A549 (cell line): ENCODE results near the gene HCRTR1. TPM values are rescaled to one million over a fixed set of nuclear protein-coding genes. Genes with fewer than 3 reads are reported as not detected.
A peak's percentile ranks its signal among the peaks of the same experiment; 100 is the strongest.

ENCODE experiments used
- ATAC-seq, 2 experiments: fragments of 200-7000 bp in 1 of 2; fragments of >200 bp in 1 of 2; cut with Nextera tagmentation in 1 of 2; cut with Tn5 transposase in 1 of 2; 3 replicates each; pipeline versions ENCODE4 v1.8.0 to v1.9.1; 2018 to 2020; ENCODE audit warnings: mild to moderate bottlenecking in 1 of 2, moderate library complexity in 1 of 2
- CTCF ChIA-PET: fragments of 300-600 bp; sonication (Branson Sonifier 250); formaldehyde crosslinking; extraction: SDS; loops from one replicate; lab custom pipeline; 2021; ENCODE audit warnings: antibody characterized with exemption, inconsistent platforms; lab: Yijun Ruan, JAX
- POLR2A ChIA-PET: fragments of 350-600 bp; formaldehyde crosslinking; extraction: SDS; loops from one replicate; lab custom pipeline; 2021; ENCODE audit warnings: antibody characterized with exemption, inconsistent platforms; lab: Yijun Ruan, JAX
- DNase-seq, 2 experiments: peaks; one replicate each; pipeline versions ENCODE4 v3.0.0 to v3.0.0-alpha.2; 2011 to 2016; ENCODE audit warnings: low read depth in 1 of 2, low spot score in 1 of 2
- FAIRE-seq: peaks from 2 replicates; lab custom pipeline; 2011; peaks lifted over from hg19 to GRCh38; lab: Jason Lieb, UNC
- H3K27ac ChIP-seq, 2 experiments: fragments of >200 bp; sonication (Bioruptor Twin); formaldehyde crosslinking; 3 replicates each; pipeline ENCODE4 v1.5.1; 2016 to 2017
- H3K4me1 ChIP-seq: fragments of >200 bp; sonication (Bioruptor Twin); formaldehyde crosslinking; 3 replicates; pipeline ENCODE4 v1.6.1; 2016
- H3K4me2 ChIP-seq: fragments of >200 bp; sonication (Bioruptor Twin); formaldehyde crosslinking; 3 replicates; pipeline ENCODE4 v1.6.1; 2016
- H3K4me3 ChIP-seq: fragments of >200 bp; sonication (Bioruptor Twin); formaldehyde crosslinking; 3 replicates; pipeline ENCODE4 v1.5.1; 2016
- H3K9me3 ChIP-seq: fragments of >200 bp; sonication (Bioruptor Twin); formaldehyde crosslinking; 3 replicates; pipeline ENCODE4 v1.6.1; 2016
- BHLHE40 ChIP-seq: IDR thresholded peaks from 2 replicates; pipeline ENCODE4 v1.6.1; 2012; ENCODE audit warnings: low read depth, low read length, inconsistent platforms
- EHF ChIP-seq: fragments of 250-450 bp; sonication (Bioruptor Pico); IDR thresholded peaks from 2 replicates; pipeline ENCODE4 v1.5.0; 2020; ENCODE audit warnings: mild to moderate bottlenecking
- FOSL2 ChIP-seq, 2 experiments: fragments of 450-650 bp in 1 of 2; fragments of >200 bp in 1 of 2; sonication (Bioruptor Twin) in 1 of 2; formaldehyde crosslinking; IDR thresholded peaks; 2 replicates each; pipeline versions ENCODE4 v1.5.0 to v1.6.1; 2016 to 2020; ENCODE audit warnings: mild to moderate bottlenecking in 1 of 2, moderate library complexity in 1 of 2
- FOXS1 ChIP-seq: fragments of 250-450 bp; sonication (Bioruptor Pico); IDR thresholded peaks from 2 replicates; pipeline ENCODE4 v1.5.0; 2020; ENCODE audit warnings: mild to moderate bottlenecking, moderate library complexity
- HDAC2 ChIP-seq: fragments of 200-600 bp; sonication (generic); IDR thresholded peaks from 2 replicates; pipeline ENCODE4 v1.6.1; 2016
- HEYL ChIP-seq: fragments of 250-450 bp; sonication (Bioruptor Pico); IDR thresholded peaks from 2 replicates; pipeline ENCODE4 v1.8.0; 2021; ENCODE audit warnings: mild to moderate bottlenecking, moderate library complexity
- HOXB5 ChIP-seq: fragments of 250-450 bp; sonication (Bioruptor Pico); IDR thresholded peaks from 2 replicates; pipeline ENCODE4 v1.5.0; 2020; ENCODE audit warnings: mild to moderate bottlenecking, moderate library complexity
- JUN ChIP-seq, 2 experiments: fragments of >200 bp; sonication (Bioruptor Twin); formaldehyde crosslinking; IDR thresholded peaks; 2 replicates in 1 of 2; 3 replicates in 1 of 2; pipeline ENCODE4 v1.6.1; 2016 to 2017
- KDM5A ChIP-seq: fragments of 200-600 bp; sonication (generic); IDR thresholded peaks from 2 replicates; pipeline ENCODE4 v1.6.1; 2016; ENCODE audit warnings: antibody characterized with exemption, mild to moderate bottlenecking
- MAZ ChIP-seq: fragments of 150-350 bp; IDR thresholded peaks from 2 replicates; pipeline ENCODE4 v1.6.1; 2014; ENCODE audit warnings: antibody characterized with exemption, low read depth, low read length, borderline replicate concordance
- MYC ChIP-seq: IDR thresholded peaks from 2 replicates; pipeline ENCODE4 v1.6.1; 2012; ENCODE audit warnings: mild to moderate bottlenecking, inconsistent platforms, low read length, improper control_type of control experiment, borderline replicate concordance
- PHF8 ChIP-seq: fragments of 200-600 bp; sonication (generic); IDR thresholded peaks from 2 replicates; pipeline ENCODE4 v1.6.1; 2016; ENCODE audit warnings: low read depth, mild to moderate bottlenecking, antibody characterized with exemption, moderate library complexity, borderline replicate concordance
- POLR2AphosphoS2 ChIP-seq: conservative IDR thresholded peaks from 2 replicates; pipeline ENCODE4 v1.6.1; 2012; ENCODE audit warnings: low read length, improper control_type of control experiment, inconsistent platforms
- RNF2 ChIP-seq: fragments of 200-600 bp; sonication (generic); IDR thresholded peaks from 2 replicates; pipeline ENCODE4 v1.6.1; 2016; ENCODE audit warnings: low read depth, mild to moderate bottlenecking, antibody characterized with exemption, moderate library complexity, borderline replicate concordance
- ZC3H11A ChIP-seq: fragments of 450-650 bp; IDR thresholded peaks from 2 replicates; pipeline ENCODE4 v1.6.1; 2014; ENCODE audit warnings: antibody characterized with exemption, mild to moderate bottlenecking
- ZNF302 ChIP-seq: fragments of 250-450 bp; sonication (Bioruptor Pico); IDR thresholded peaks from 2 replicates; pipeline ENCODE4 v1.9.0; 2021; ENCODE audit warnings: inconsistent platforms, mild to moderate bottlenecking, moderate library complexity
- ZSCAN20 ChIP-seq: fragments of 250-450 bp; sonication (Bioruptor Pico); IDR thresholded peaks from 2 replicates; pipeline ENCODE4 v1.8.0; 2022; ENCODE audit warnings: mild to moderate bottlenecking, moderate library complexity
- WGBS: methylation state at CpG from one replicate; pipeline ENCODE4 v1.1.6; 2017; ENCODE audit errors: missing lambda C conversion rate; 5-methylcytosine and 5-hydroxymethylcytosine counted together
- polyA plus RNA-seq, 4 experiments: library from polyadenylated mRNA; depleted of rRNA in 3 of 4; stranded (reverse); fragments of >200 nt; fragmentation: RNase III in 1 of 4; extraction: RNeasy Plus Mini Kit Qiagen cat#74134 plus additional on column Dnase treatment in 1 of 4; gene quantifications; 2 replicates in 3 of 4; 3 replicates in 1 of 4; pipeline ENCODE4 v1.2.3, GENCODE V29; 2011 to 2017
- TF ChIP-seq, protein P1 (sequence below): IDR thresholded peaks from 2 replicates; pipeline ENCODE4 v1.6.1; 2012; ENCODE audit warnings: low read depth, borderline replicate concordance
- TF ChIP-seq, protein P2 (sequence below): fragments of >200 bp; sonication (Bioruptor Twin); formaldehyde crosslinking; IDR thresholded peaks from 2 replicates; pipeline ENCODE4 v1.6.1; 2016
- TF ChIP-seq, protein P3 (sequence below): fragments of >200 bp; sonication (Bioruptor Twin); formaldehyde crosslinking; IDR thresholded peaks from 3 replicates; pipeline ENCODE4 v1.5.1; 2016
- TF ChIP-seq, protein P4 (sequence below): fragments of 200-600 bp; sonication (generic); IDR thresholded peaks from 2 replicates; pipeline ENCODE4 v1.6.1; 2016; ENCODE audit warnings: antibody characterized with exemption, mild to moderate bottlenecking, moderate library complexity
- TF ChIP-seq, protein P5 (sequence below): fragments of 450-650 bp; IDR thresholded peaks from 2 replicates; pipeline ENCODE4 v1.6.1; 2014; ENCODE audit warnings: antibody characterized with exemption

HCRTR1 gene
- polyA plus RNA-seq, 2 of the 4 experiments (the other 2 are of a cell fraction): not detected

DNA sequence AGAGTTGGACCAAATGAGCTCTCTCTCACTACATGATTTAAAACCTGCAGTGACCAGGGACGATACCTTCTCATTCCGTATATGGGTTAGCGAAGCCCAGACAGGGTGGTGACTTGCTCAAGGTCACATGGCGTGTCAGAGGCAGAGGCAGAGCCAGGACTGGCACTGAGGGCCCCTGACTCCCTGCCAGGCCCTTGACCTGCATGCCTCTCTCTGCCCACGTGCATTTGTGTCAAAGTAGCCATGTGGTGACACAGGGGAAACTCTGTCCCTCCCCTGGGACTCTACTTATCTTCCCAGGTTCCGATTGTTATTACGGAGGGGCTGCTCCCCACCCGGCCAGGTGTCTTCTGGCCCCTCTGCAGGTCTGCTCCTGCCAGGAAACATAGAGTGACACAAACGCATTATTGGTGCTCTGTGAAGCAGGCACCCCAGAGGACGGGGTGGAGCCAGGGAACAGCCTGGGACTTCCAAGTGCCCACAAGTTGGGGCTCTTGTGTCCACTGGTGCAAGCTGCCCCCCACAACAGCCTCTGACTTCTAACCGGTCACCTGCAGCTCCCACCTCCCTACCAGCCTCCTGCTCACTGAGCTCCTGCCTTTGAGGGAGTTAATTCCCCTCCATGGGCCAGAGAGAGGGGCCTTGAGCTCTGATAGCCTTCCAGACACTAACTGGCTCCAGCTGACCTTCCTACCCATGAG is 48.4 kb upstream of the HCRTR1 start:
- WGBS: 73% methylated on average over 7 of the region's 11 CpGs
- no peak overlapping the region for H3K4me2 ChIP-seq
- ChIA-PET POLR2A (no interaction called here), CTCF (interaction anchor here (1.3 to 20.4 kb wide), 4 partner anchors 10 to 220 kb away, joined by 3 to 252 read pairs (median 10); partner anchors contain the start of gene HCRTR1)
- ATAC-seq (no peak), DNase-seq (no peak), FAIRE-seq (no peak)
- no peaks in the 10 kb centered on the region for H3K9me3 ChIP-seq
- H3K4me3 ChIP-seq: no peak overlapping the region
- H3K4me1 ChIP-seq: peaks cover 38% of the 10 kb centered on the region
- peak overlapping the region in 1 of 2 experiments; percentile 43; a peak in 1 of 6 replicates for H3K27ac ChIP-seq
- no peak for TF ChIP-seq JUN (IDR thresholded peaks at IDR 0.05)
- TF ChIP-seq, protein P1, sequence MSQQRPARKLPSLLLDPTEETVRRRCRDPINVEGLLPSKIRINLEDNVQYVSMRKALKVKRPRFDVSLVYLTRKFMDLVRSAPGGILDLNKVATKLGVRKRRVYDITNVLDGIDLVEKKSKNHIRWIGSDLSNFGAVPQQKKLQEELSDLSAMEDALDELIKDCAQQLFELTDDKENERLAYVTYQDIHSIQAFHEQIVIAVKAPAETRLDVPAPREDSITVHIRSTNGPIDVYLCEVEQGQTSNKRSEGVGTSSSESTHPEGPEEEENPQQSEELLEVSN: no peak
- TF ChIP-seq, protein P2, sequence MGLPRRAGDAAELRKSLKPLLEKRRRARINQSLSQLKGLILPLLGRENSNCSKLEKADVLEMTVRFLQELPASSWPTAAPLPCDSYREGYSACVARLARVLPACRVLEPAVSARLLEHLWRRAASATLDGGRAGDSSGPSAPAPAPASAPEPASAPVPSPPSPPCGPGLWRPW: no peak
- TF ChIP-seq ZC3H11A: no peak
- TF ChIP-seq PHF8: no peak
- no peak for TF ChIP-seq MYC
- no peak for TF ChIP-seq HOXB5
- TF ChIP-seq, protein P3, sequence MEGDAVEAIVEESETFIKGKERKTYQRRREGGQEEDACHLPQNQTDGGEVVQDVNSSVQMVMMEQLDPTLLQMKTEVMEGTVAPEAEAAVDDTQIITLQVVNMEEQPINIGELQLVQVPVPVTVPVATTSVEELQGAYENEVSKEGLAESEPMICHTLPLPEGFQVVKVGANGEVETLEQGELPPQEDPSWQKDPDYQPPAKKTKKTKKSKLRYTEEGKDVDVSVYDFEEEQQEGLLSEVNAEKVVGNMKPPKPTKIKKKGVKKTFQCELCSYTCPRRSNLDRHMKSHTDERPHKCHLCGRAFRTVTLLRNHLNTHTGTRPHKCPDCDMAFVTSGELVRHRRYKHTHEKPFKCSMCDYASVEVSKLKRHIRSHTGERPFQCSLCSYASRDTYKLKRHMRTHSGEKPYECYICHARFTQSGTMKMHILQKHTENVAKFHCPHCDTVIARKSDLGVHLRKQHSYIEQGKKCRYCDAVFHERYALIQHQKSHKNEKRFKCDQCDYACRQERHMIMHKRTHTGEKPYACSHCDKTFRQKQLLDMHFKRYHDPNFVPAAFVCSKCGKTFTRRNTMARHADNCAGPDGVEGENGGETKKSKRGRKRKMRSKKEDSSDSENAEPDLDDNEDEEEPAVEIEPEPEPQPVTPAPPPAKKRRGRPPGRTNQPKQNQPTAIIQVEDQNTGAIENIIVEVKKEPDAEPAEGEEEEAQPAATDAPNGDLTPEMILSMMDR: no peak
- no peak for TF ChIP-seq RNF2
- TF ChIP-seq, protein P4, sequence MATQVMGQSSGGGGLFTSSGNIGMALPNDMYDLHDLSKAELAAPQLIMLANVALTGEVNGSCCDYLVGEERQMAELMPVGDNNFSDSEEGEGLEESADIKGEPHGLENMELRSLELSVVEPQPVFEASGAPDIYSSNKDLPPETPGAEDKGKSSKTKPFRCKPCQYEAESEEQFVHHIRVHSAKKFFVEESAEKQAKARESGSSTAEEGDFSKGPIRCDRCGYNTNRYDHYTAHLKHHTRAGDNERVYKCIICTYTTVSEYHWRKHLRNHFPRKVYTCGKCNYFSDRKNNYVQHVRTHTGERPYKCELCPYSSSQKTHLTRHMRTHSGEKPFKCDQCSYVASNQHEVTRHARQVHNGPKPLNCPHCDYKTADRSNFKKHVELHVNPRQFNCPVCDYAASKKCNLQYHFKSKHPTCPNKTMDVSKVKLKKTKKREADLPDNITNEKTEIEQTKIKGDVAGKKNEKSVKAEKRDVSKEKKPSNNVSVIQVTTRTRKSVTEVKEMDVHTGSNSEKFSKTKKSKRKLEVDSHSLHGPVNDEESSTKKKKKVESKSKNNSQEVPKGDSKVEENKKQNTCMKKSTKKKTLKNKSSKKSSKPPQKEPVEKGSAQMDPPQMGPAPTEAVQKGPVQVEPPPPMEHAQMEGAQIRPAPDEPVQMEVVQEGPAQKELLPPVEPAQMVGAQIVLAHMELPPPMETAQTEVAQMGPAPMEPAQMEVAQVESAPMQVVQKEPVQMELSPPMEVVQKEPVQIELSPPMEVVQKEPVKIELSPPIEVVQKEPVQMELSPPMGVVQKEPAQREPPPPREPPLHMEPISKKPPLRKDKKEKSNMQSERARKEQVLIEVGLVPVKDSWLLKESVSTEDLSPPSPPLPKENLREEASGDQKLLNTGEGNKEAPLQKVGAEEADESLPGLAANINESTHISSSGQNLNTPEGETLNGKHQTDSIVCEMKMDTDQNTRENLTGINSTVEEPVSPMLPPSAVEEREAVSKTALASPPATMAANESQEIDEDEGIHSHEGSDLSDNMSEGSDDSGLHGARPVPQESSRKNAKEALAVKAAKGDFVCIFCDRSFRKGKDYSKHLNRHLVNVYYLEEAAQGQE: no peak
- no peak for TF ChIP-seq EHF (CRISPR knock-in tag)
- TF ChIP-seq FOSL2 (IDR thresholded peaks at IDR 0.05): no peak
- no peak for TF ChIP-seq FOSL2 (CRISPR knock-in tag; IDR thresholded peaks at IDR 0.05)
- TF ChIP-seq ZSCAN20 (CRISPR knock-in tag): no peak
- no peak for TF ChIP-seq HEYL (CRISPR knock-in tag)
- no peak for TF ChIP-seq KDM5A
- no peak for TF ChIP-seq BHLHE40

DNA sequence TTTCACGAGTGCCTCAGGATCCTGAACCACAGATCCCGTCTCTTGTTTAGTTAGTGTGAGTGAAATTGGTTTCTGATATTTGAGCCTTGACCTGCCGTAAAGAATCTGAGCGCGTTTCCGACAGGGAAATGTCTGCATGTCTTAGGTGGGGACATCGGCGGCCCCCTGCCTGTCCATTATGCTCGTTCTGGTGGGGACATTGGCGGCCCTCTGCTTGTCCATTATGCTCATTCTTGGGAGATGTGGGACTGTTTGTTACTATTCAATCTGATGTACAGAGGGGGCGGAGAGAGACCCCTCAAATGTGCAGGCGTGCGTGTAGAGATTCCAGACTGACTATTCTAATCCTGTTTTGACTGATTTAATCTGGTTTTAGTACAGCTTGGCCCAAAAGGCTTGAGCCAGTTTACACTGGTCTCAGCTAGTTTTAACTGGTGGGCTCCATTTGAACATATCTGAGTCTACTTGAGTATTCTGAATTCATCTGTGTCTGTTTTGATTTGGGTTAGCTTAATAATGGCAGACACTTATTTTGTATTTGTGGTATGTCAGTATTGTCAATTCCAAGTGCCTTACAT is 47.8 kb upstream of the HCRTR1 start:
- CTCF ChIA-PET: interaction anchor here (1.3 to 20.4 kb wide), 5 partner anchors 10 to 219 kb away, joined by 3 to 252 read pairs (median 7); partner anchors contain the start of gene HCRTR1
- TF ChIP-seq BHLHE40 (no peak), ZNF302 (CRISPR knock-in tag) (no peak), POLR2AphosphoS2 (no peak), MAZ (no peak), EHF (CRISPR knock-in tag) (no peak), HDAC2 (no peak), FOXS1 (CRISPR knock-in tag) (no peak), MYC (no peak)
- TF ChIP-seq, protein P5, sequence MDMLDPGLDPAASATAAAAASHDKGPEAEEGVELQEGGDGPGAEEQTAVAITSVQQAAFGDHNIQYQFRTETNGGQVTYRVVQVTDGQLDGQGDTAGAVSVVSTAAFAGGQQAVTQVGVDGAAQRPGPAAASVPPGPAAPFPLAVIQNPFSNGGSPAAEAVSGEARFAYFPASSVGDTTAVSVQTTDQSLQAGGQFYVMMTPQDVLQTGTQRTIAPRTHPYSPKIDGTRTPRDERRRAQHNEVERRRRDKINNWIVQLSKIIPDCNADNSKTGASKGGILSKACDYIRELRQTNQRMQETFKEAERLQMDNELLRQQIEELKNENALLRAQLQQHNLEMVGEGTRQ: no peak
- Histone ChIP-seq H3K4me1 (peaks cover 45% of the 10 kb centered on the region), H3K4me3 (no peak overlapping the region), H3K4me2 (no peak overlapping the region), H3K9me3 (no peaks in the 10 kb centered on the region), H3K27ac (peak overlapping the region in 1 of 2 experiments; percentile 43; a peak in 1 of 6 replicates)
- POLR2A ChIA-PET: no interaction called here
- ATAC-seq: no peak
- 93% methylated on average over 13 of the region's 13 CpGs for WGBS
- no peak for FAIRE-seq
- no peak for DNase-seq
